Measurements from ENCODE around the gene PHF10. TPM values are rescaled to one million over a fixed set of nuclear protein-coding genes. Genes with fewer than 3 reads are reported as not detected.

Gene PHF10
- total RNA-seq, 4 donors from 2014 or later: 36.2 to 121 (median 67.5) TPM

GRCh38 chr6:169710009-169710408 is 14.3 kb downstream of the PHF10 start:
- Histone ChIP-seq H3K4me3 (no peak overlapping the region), H3K36me3 (no peaks in the 10 kb centered on the region), H3K27me3 (no peaks in the 10 kb centered on the region), H3K9me3 (no peaks in the 10 kb centered on the region), H3K4me1 (no peaks in the 10 kb centered on the region), H3K27ac (no peak overlapping the region)
- no peak for DNase-seq
- intact Hi-C loops (cut with DNase I; ENCODE audit: low total_unique reads): no loop called here
- TF ChIP-seq POLR2A (IDR thresholded peaks at IDR 0.05): no peak
- TF ChIP-seq CTCF (IDR thresholded peaks at IDR 0.05): no peak

- Histone ChIP-seq H3K4me3 (no peak overlapping the region), H3K27ac (no peak overlapping the region), H3K36me3 (no peaks in the 10 kb centered on the region), H3K4me1 (peaks cover 0 to under 1% of the 10 kb centered on the region in 2 donors), H3K9me3 (no peaks in the 10 kb centered on the region), H3K27me3 (no peaks in the 10 kb centered on the region)
- no peak for DNase-seq
- intact Hi-C loops (cut with DNase I; ENCODE audit: low total_unique reads): no loop called here
- TF ChIP-seq POLR2A (IDR thresholded peaks at IDR 0.05): no peak
- no peak for TF ChIP-seq CTCF (IDR thresholded peaks at IDR 0.05)
These were observed 15.0 kb downstream of the PHF10 start for GRCh38 chr6:169709293-169709692.

GRCh38 chr6:169707772-169708171 is 16.5 kb downstream of the PHF10 start:
- intact Hi-C loops (cut with DNase I; ENCODE audit: low total_unique reads): no loop called here
- Histone ChIP-seq H3K27ac (no peak overlapping the region), H3K36me3 (no peaks in the 10 kb centered on the region)

GRCh38 chr6:169702840-169703246 is 21.5 kb downstream of the PHF10 start:
- no peak for TF ChIP-seq POLR2A (IDR thresholded peaks at IDR 0.05)
- TF ChIP-seq CTCF (IDR thresholded peaks at IDR 0.05): no peak
- no peaks in the 10 kb centered on the region for H3K9me3 ChIP-seq
- H3K4me3 ChIP-seq: peak overlapping the region; percentile 67 to 82
- intact Hi-C loops (cut with DNase I; ENCODE audit: low total_unique reads): no loop called here
- H3K4me1 ChIP-seq: peaks cover 0 to 9% of the 10 kb centered on the region in 2 donors
- no peaks in the 10 kb centered on the region for H3K27me3 ChIP-seq
- DNase-seq: no peak
- H3K27ac ChIP-seq: peak overlapping the region; percentile 86 to 91
- no peaks in the 10 kb centered on the region for H3K36me3 ChIP-seq

More at GRCh38 chr6:169707772-169708171, 16.5 kb downstream of the PHF10 start:
- Histone ChIP-seq H3K4me1 (peaks cover 0 to 3% of the 10 kb centered on the region in 2 donors), H3K27me3 (no peaks in the 10 kb centered on the region), H3K9me3 (no peaks in the 10 kb centered on the region), H3K4me3 (no peak overlapping the region)
- TF ChIP-seq POLR2A (IDR thresholded peaks at IDR 0.05) (no peak), CTCF (IDR thresholded peaks at IDR 0.05) (no peak)
- no peak for DNase-seq

DNA sequence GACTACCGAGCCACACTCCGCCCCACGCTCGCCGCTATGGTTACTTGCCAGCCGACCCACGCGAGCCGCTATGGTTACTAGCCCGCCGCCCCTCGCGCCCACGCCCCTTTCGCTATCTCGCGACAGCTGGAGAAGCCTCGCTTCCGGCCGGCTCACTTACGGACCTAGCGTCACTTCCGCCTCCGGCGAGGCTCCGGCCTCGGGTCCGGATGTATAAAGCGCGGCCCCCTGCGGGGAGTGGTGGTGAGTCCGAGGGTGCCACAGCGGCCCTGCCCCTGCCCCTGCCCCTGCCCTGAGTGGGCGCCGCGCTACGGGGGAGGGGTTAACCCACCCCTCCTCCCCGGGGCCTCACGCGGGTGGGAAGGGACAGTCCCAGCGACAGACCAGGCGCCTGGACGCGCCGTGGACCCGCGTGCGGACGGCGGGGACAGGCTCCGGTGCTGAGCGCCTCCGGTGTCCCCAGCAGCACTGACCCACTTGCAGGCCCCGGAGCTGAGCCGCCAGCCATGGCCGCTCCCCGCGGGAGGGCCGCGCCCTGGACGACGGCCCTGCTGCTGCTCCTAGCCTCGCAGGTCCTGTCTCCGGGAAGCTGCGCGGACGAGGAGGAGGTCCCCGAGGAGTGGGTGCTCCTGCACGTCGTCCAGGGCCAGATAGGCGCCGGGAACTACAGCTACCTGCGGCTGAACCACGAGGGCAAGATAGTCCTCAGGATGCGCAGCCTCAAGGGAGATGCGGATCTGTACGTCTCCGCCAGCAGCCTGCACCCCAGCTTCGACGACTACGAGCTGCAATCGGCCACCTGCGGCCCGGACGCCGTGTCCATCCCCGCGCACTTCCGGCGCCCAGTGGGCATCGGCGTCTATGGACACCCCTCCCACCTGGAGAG is 22.1 kb downstream of the PHF10 start, which contains the start of the genes C6orf120 and WDR27:
C6orf120 (plus strand) TSS at position 173 of the 886 bp plus-strand sequence; CDS start at position 507, 334 bp downstream.
WDR27 (minus strand) TSS at position 76 of the 886 bp plus-strand sequence. CDS start 13,024 bp downstream, outside the sequence.
- peaks cover 0 to 9% of the 10 kb centered on the region in 2 donors for H3K4me1 ChIP-seq
- H3K27me3 ChIP-seq: no peaks in the 10 kb centered on the region
- intact Hi-C loops (cut with DNase I; ENCODE audit: low total_unique reads): no loop called here

More for the DNA sequence above, 22.1 kb downstream of the PHF10 start, which contains the start of the genes C6orf120 and WDR27:
- Histone ChIP-seq H3K36me3 (no peaks in the 10 kb centered on the region), H3K4me3 (peak within 1 kb of the TSS; percentile 67 to 82), H3K27ac (peak within 1 kb of the TSS; percentile 86 to 91), H3K9me3 (no peaks in the 10 kb centered on the region)
- peak; percentile 94 to 95 for DNase-seq
- TF ChIP-seq POLR2A (IDR thresholded peaks at IDR 0.05): peak; percentile 84 to 96
- TF ChIP-seq CTCF (IDR thresholded peaks at IDR 0.05): peak in 2 of 4 experiments; percentile 16 to 18

All from uterus (tissue), 4 donors.